Choroid plexus epithelial cell (primary cell): ENCODE results near the gene COPA.

Experiments used
- DNase-seq: peaks from one replicate; pipeline ENCODE4 v3.0.0-alpha.2; 2010; ENCODE audit warnings: low read depth
- H3K4me3 ChIP-seq: 2 replicates; pipeline ENCODE4 v1.5.1; 2011; ENCODE audit warnings: low read depth, mild to moderate bottlenecking, control low read depth, low read length, moderate library complexity
- CTCF ChIP-seq: conservative IDR thresholded peaks from 2 replicates; pipeline ENCODE4 v1.5.1; 2011; ENCODE audit warnings: low read depth, mild to moderate bottlenecking, control low read depth, inconsistent platforms, low read length, moderate library complexity

COPA gene

GRCh38 chr1:160267284-160267991 is 75.6 kb downstream of the COPA start:
- H3K4me3 ChIP-seq, result no peak overlapping the region
- no peak for TF ChIP-seq CTCF
- no peak for DNase-seq

DNA sequence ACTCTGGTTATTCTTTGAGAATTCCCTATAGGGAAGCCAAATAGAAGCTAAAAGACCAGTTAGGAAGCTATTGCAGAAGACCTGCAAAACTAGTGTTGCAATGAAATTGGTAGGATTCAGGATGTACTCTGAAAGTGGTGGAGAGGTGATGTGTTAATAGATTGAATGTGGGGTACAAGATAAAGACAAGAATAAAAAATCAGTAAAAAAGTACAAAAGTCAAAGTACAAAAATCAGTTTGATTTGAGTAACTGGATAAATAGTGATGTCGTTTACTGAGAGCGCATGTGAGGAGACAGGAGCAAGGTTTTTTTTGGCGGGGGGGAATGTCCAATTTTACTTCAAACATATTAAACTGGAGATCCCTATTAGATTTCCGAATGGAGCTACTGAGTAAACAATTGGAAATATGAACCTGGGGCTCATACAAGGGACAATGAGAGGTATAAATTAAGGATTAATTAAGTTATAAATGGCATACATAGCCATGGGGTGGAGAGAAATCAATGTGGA is 78.2 kb downstream of the COPA start:
- DNase-seq, result no peak
- no peak overlapping the region for H3K4me3 ChIP-seq
- TF ChIP-seq CTCF, result no peak

GRCh38 chr1:160261893-160262794 is 80.9 kb downstream of the COPA start, which contains the start of gene DCAF8:
DCAF8 (minus strand) TSS chr1:160262549; CDS start chr1:160244008, 18,541 bp downstream.
- H3K4me3 ChIP-seq, result peak within 1 kb of the TSS; percentile 98
- no peak for TF ChIP-seq CTCF

DNA sequence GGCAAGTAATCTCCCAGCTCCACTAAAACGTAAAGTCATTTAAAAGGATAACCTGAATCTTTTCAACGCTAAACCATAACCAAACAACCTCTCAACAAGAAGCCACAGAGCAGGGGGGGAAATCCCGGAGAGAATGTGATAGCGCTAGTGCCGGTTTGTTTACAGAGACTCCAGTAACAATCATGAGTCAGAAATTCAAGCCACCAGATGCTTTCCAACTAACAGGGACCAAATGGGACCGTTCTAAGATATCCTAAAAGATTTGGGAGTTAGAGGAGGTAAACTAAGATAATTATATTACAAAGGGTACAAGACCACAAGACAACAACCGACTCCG is 81.5 kb downstream of the COPA start:
- peak; percentile 92 for DNase-seq
- H3K4me3 ChIP-seq, result peak overlapping the region; percentile 98
- no peak for TF ChIP-seq CTCF

More at GRCh38 chr1:160261893-160262794, 80.9 kb downstream of the COPA start, which contains the start of gene DCAF8:
- peak; percentile 99 for DNase-seq

DNA sequence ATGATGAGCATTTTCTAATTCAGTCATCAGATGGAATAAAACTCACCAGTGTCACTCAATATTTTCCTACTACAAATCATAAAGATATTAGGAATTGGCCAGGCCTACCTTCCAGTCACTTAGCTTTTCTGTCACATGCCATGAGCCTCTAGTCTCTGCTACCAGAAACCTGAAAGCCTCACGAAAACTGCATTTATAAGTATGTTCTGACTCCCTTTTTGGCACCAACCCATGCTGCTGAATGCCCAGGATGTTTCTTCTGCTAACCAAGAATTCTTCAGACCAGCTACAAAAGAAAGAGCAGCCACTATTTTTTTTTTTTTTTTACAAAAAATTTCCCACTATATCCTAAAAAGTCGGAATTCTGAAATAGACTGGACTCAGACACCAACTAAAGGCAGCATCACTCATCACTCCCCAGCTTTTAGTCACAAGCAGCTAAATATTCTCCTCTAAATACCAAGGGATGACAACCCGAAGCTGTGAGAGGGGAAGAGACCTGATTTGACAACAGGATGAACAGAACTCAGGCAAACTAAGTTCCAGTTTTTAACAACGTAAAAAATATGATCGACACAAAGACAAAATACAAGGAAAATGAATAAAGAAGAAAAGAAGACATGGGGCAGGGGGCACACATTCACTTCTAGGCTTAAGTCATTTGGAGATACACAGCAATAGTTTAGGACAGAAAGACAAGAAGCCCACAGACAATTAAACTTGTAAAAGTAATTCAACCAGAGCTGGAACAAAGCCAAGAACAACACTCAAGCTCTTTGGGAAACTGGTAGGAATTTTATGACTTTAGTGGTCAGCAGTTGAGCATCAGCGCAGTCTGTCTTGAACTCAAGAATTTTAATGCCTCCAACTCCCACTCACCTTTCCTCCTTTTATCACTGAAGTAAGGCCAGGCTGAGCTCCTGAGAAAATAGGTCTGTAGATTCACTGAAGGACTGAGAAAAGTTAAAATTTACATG is 82.4 kb downstream of the COPA start:
- TF ChIP-seq CTCF, result no peak
- peak overlapping the region; percentile 98 for H3K4me3 ChIP-seq
- peak; percentile 95 for DNase-seq

DNA sequence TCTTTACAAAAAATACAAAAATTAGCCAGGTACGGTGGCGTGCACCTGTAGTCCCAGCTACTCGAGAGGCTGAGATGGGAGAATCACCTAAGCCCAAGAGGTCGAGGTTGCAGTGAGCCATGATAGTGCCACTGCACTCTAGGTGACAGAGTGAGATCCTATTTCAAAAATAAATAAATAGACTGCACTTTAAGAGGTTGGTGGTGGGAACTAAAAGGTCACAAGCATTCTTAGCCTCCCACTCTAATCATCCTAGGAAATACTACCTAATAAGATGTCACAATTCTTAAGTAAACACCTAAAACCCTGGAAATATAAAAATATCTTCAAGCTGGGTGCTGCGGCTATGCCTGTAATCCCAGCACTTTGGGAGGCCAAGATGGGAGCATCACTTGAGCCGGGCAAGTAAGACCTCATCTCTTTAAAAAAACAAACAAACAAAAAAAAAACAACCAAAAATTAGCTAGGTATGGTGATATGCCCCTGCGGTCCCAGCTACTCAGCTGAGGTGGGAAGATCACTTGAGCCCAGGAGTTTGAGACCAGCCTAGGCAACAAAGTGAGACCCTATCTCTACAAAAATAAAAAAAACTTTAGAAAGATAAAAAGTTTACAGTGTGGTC is 84.8 kb downstream of the COPA start:
- H3K4me3 ChIP-seq, result no peak overlapping the region
- TF ChIP-seq CTCF, result no peak
- peak; percentile 7 for DNase-seq
